Right kidney (tissue), 1 donor: ENCODE data around the gene ENTHD1.

Experiments used
- DNase-seq: peaks from one replicate; pipeline ENCODE4 v3.0.0-alpha.2; 2016

The ENTHD1 gene

DNA sequence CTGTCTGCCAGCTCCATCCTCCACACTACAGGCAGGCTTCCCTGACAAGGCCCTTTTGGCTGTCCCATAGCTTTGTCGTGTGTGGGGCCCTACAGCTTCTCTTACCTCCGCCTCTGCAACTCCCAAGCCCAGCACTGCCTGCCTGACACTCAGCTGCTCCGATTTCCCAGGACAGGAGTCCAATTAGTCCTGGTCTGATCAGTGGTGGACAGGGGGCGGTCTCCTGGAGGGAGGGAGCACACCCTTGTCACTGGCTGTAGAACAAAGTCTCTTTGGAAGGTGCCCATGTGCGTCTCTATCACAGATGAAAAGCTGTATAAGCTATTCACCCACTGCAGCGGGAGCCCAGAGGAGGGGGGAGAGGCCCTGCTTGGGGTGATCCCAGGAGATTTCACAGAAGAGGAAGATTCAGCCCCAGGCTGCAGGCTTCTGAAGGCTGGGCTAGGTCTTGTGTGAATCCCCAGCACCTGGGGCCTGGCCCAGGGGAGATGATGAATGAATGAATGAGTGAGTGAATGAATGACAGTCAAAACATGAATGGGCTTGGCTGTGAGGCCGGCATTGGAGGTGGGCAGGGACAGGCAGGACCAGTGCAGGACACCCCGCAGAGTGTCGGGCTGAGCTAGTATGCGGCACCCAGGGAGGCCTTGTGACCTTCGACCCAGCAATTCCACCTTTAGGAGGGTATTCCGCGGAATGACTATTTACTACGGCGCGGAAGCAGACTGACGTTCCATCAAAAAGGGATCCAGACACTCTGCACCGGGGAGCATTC is 180.6 kb downstream of the ENTHD1 start:
- DNase-seq, result no peak

DNA sequence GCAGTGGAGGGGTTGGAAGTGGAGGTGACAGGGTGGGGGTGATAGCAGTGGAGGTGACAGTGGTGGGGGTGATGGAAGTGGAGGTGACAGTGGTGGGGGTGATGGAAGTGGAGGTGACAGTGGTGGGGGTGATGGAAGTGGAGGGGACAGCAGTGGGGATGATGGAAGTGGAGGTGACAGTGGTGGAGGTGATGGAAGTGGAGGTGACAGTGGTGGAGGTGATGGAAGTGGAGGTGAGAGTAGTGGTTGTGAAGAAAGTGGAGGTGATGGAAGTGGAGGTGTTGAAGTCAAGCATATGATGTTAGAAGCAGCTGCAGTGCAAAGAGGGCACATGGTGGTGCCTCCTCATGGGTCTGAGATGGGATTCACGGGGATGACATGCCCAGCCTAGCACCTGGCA is 181.5 kb downstream of the ENTHD1 start:
- DNase-seq, result no peak

DNA sequence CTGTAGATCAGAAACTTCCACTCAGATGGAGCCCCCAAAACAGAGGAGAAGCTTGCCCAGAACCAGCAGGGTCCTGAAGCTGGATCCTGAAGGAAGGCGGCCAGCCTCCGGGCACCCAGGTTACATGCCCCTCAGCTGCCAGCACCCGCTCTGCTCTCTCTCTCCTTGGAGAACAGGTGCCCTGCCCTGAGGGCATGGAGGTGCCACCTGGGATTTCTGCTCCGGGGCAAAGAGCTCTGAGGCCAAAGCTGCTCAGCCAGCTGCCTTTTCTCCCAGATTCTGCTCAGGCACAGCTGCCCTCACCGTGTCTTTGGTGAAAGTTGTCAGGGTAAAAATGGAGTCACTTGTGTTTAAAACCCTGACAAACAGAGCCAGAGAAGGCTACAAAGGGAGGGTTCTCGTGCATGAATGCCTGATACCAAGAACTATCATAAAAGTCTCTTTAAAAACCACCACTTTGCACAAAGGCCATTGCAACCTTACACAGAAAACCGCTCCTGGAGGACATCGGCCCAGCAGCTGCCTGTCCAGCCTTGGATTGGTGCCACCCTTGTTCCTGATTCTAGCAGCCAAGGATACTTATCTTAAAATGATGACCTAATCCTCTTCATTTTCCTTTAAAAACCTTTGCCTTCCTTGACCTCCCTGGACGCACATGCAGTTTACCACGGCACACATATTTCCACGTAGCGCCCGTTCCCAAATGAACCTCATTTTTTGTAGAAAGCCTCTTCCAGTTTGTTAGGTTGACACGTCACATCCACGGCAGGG is 183.0 kb downstream of the ENTHD1 start:
- DNase-seq, result no peak

DNA sequence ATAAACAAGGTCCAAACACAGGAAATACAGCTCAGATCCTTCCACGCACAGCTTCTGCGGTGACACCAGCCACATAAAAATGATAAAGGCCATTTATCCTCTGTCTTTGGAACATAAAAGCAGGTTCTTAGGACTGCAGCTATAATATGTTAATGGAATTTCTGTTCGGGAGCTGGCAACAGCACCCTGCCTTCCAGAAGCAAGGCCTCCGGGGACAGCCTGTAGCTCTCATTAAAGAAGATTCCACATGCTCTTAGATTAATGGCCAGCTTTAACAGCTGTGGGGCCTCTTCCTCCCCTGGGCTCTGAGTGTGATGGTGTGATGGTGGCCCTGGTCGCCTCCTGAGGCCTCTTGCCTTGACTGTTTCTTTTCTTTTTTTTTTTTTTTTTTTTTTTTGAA is 185.7 kb downstream of the ENTHD1 start:
- no peak for DNase-seq

DNA sequence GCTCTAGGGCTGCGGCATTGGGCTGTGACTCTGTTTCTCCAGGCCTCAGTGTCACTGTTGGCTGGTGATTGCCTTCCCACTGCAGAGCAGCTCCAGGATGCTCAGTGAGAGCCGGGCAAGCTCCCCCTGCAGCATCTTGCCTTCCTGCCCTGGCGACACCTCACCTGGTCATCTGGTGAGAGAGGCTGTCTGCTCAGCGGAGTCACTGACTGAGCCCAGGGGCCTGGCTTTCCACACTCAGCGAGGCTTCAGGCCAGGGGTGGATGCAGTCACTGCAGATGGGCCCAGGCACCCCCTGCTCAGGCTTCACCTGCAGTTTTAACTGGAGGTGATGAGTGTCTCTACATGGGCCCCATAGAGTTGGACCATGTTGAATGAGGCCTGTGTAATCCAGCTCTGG is 186.2 kb downstream of the ENTHD1 start:
- no peak for DNase-seq

DNA sequence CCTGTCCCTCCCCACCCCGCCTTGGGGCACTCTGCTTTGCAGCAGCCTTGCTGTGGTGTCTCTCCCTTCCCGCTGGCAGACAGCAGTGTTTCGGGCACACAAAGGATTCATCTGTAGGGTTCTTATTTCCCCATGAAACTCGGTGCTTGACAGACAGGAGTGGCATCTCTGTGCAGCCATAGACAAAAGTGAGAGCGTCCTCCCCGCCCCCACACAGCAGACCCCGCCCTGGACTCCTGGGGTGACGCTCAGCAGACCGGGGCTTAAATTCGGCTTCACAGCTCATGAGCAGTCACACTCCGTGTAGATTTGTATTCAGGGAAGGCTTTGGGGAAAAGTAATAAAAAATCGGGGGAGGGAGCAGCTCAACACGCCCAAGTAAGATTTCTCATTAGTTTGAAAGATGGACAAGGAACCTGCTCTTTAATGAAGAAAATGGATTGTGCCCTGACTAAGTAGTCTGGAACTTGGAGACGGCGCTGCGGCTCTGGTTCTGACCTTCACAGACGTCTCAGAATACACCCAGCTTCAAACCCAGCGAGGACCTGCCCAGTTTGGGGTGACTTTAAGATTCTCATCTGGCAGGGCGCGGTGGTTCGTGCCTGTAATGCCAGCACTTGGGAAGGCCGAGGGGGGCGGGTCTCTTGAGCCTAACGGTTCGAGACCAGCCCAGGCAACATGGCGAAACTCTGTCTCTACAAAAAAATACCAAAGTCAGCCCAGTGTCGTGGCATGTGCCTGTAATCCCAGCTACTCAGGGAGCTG is 187.0 kb downstream of the ENTHD1 start:
- DNase-seq, result no peak

DNA sequence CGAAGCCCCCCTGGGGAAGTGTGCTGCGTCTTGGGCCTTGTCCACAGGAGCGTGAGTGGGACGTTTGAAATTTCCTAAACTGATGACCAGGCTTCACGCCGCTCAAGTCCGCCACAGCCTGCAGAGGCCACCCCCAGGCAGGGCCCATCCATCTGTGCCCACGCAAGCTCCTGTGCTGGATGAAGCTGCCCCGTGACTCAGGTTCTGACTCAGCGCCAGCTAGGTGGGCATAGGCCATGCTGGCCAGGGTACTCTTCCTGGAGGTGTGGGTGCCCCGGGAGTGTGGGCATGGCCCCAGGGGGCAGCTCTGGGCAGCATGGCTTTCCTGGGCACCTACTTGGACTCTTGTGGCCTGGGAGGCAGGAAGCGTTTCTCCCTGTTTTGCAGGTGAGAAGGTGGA is 188.2 kb downstream of the ENTHD1 start:
- DNase-seq, result no peak

DNA sequence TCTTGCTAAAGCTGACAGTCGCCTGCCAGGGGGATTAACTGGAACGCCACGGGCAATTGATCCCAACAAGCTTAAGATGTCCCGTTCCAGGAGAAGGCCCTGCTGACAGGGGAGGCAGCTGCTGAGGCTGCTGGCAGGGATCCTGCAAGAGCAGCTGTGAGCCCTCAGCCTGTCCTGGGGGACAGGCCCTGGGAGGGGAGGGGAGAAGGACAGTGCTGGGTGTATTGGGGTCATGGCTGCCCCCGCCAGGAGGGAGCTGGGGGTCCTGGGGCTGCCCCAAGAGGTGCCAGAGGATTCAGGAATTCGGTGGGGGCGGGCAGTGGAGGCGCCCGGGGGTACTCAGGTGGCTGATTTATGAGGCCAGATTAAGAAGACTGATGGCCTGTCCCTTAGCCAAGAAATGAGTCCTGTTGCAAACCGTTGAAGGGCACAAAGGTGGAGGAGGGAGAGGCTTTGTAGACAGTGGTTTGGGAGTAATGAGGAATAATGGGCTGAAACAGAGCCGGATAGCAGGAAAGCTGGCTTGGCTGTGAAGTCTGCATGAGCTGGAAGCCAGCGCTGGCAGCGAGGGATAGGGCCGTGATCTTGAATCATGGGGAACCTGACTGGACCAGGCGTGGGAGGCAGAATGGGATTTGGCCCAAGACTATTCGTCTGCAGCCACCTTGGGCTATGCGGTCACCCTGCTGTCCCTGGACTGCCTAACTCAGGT is 189.5 kb downstream of the ENTHD1 start:
- DNase-seq, result peak; percentile 71

DNA sequence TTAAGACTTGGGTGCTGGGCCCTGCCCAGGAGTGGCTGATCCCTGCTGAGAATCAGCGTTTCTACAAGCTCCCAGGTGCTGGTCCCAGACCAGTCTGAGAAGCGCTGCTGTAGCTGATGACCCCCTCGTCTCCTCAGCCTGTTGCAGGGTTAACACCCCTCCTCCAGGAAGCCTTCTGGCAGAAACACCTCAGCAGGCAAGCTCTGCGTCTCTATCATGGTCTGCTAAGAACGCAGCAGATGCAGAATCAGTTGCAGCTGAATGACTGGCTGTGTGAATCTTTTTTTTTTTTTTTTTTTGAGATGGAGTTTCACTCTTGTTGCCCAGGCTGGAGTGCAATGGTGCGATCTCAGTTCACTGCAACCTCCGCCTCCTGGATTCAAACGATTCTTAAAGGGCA is 190.5 kb downstream of the ENTHD1 start:
- no peak for DNase-seq

DNA sequence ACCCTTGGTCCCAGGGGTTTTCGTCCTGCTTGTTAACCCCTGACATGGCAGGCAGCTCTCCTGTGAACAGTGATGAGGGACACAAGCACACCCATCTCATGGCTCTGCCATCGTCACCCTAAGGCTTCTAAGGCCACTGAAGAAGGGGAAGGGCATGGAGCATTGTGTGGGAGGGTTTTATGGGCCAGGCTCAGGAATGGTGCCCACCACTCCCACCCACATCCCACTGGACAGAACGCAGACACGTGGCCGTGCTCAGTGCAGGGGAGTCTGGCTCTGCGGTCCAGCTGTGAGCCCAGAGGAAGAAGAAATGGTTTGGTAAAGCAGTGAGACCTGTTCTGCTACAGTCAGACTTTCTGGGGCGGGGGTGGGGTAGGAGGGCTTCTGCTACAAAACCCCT is 193.0 kb downstream of the ENTHD1 start:
- no peak for DNase-seq

DNA sequence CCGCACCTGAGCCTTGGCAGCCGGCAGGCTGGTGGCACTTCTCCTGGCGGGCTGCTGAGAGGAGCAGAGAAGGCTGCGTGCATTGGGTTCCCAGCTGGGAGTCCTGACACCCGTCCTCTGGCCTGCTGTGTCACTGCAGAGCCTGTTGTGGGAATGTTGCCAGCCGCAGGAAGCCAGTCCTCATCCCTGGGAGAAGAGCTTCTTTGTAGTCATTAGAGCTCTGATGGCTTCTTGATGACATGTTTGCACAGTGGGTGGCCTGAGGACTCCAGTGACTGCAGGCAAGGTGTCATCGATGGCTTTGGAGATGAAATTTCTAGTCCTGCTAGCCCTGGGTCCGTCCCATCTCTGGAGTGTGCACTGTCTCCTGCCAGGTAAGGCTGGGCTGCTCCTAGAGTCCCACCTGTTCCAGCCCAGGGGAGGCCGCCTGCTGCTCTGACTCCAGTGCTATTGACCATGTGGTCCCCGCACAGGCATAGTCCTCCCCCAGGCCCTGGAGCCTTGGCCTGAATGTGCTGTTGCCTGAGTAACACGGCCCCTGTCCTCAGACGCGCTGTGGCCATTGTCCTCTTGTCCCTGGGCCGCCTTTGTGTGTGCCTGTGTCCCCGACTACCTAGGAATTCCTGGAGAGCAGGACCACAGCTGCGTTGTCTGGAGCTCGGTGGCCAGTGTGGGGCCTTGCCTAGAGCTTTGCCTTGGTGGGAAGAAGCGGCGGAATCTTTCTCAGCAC is 193.8 kb downstream of the ENTHD1 start:
- DNase-seq, result no peak

DNA sequence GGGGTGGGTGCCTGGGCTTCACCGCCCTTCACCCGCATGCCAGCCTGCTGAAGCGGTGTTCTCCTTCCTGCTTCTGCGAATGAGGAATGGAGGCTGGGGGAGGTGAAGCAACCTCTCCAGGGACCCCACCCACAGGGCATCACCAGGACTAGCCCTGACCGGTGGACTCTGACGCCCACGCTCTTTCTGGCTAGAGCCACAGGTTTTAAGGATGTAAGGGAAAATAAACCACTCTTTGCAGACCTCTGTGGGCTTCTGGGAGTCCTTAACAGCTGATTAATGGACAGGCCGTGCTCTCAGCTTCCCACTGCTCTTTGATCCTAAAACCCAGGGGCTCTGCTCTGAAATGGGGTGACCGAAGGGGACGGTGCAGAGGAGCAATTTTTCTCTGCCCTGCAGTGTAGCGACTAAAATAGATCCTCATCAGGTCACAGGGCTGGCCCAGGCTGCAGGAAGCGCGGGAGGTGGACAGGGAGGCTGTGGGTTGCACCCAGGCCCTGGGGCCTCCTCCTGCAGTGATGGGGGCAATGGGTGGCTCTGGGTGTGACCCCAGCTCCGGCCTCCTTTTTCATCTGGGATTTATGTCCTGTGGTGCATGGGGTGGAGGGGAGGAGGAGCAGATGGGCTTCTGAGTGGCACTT is 195.7 kb downstream of the ENTHD1 start:
- no peak for DNase-seq

DNA sequence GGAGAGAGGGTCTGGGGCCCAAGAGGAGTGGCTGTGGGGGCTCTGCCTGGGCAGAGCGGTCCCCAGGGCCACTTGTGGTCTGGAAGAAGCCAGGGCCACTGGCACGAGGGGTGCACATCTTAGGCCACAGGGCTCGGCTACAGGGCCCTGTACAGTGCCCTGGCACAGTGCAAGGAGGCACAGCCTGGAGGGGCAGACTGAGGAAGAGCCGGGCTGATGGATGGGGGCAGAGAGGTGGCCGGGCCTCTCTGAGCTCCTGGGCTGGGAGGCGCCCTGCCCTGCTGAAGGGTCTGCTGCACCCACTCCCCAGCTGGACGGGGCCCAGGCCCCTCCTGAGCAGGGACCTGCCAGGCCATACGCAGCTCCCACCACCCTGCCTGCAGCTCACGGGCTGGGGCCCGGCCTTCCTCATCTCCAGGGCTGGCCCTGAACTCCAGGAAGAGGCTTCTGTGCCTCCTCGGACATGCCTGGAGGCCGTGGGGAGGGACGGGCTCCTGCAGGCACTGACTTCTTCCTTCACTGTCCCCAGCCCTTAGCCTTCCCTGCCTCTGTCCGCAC is 199.5 kb downstream of the ENTHD1 start:
- no peak for DNase-seq
